ENCODE measurements around the gene MRTFB. TPM values are rescaled to one million over a fixed set of nuclear protein-coding genes. Genes with fewer than 3 reads are reported as not detected.

Gene MRTFB
- total RNA-seq, 1 donor from 2014 or later, result 83.1 TPM

GRCh38 chr16:14051103-14051729 lies 19.9 kb upstream of the MRTFB start:
- no peak overlapping the region for H3K27ac Mint-ChIP-seq
- H3K4me3 Mint-ChIP-seq (ENCODE audit: low read depth), result no peak overlapping the region
- peaks cover 9% of the 10 kb centered on the region for H3K4me1 Mint-ChIP-seq (ENCODE audit: low read depth)
- H3K9me3 Mint-ChIP-seq (ENCODE audit: low read depth), result peaks cover 7% of the 10 kb centered on the region
- no peaks in the 10 kb centered on the region for H3K27me3 Mint-ChIP-seq
- no peak for DNase-seq (ENCODE audit: low spot score, unreplicated experiment)
- H3K36me3 Mint-ChIP-seq (ENCODE audit: insufficient read depth), result peaks cover 1% of the 10 kb centered on the region
- TF ChIP-seq CTCF (IDR thresholded peaks at IDR 0.05; ENCODE audit: unreplicated experiment), result no peak

GRCh38 chr16:14056970-14057369 lies 14.1 kb upstream of the MRTFB start:
- Mint-ChIP-seq H3K36me3 (ENCODE audit: insufficient read depth) (peaks cover 2% of the 10 kb centered on the region), H3K9me3 (ENCODE audit: low read depth) (peaks cover 18% of the 10 kb centered on the region), H3K27me3 (no peaks in the 10 kb centered on the region), H3K27ac (no peak overlapping the region), H3K4me1 (ENCODE audit: low read depth) (peaks cover 4% of the 10 kb centered on the region), H3K4me3 (ENCODE audit: low read depth) (no peak overlapping the region)
- DNase-seq (ENCODE audit: low spot score, unreplicated experiment), result no peak
- TF ChIP-seq CTCF (IDR thresholded peaks at IDR 0.05; ENCODE audit: unreplicated experiment), result no peak

GRCh38 chr16:14057878-14058382 lies 13.2 kb upstream of the MRTFB start:
- no peak overlapping the region for H3K27ac Mint-ChIP-seq
- peaks cover 2% of the 10 kb centered on the region for H3K36me3 Mint-ChIP-seq (ENCODE audit: insufficient read depth)
- no peak for DNase-seq (ENCODE audit: low spot score, unreplicated experiment)
- H3K27me3 Mint-ChIP-seq, result no peaks in the 10 kb centered on the region
- TF ChIP-seq CTCF (IDR thresholded peaks at IDR 0.05; ENCODE audit: unreplicated experiment), result no peak
- H3K4me1 Mint-ChIP-seq (ENCODE audit: low read depth), result peaks cover 4% of the 10 kb centered on the region
- H3K9me3 Mint-ChIP-seq (ENCODE audit: low read depth), result peaks cover 18% of the 10 kb centered on the region
- no peak overlapping the region for H3K4me3 Mint-ChIP-seq (ENCODE audit: low read depth)

- no peak for TF ChIP-seq CTCF (IDR thresholded peaks at IDR 0.05; ENCODE audit: unreplicated experiment)
- Mint-ChIP-seq H3K27ac (peak overlapping the region; percentile 86), H3K36me3 (ENCODE audit: insufficient read depth) (no peaks in the 10 kb centered on the region), H3K27me3 (no peaks in the 10 kb centered on the region), H3K4me3 (ENCODE audit: low read depth) (no peak overlapping the region), H3K4me1 (ENCODE audit: low read depth) (peaks cover 2% of the 10 kb centered on the region), H3K9me3 (ENCODE audit: low read depth) (peaks cover 11% of the 10 kb centered on the region)
- no peak for DNase-seq (ENCODE audit: low spot score, unreplicated experiment)
Measured at GRCh38 chr16:14061732-14062259, 9.3 kb upstream of the MRTFB start.

- H3K9me3 Mint-ChIP-seq (ENCODE audit: low read depth), result peaks cover 8% of the 10 kb centered on the region
- no peak overlapping the region for H3K27ac Mint-ChIP-seq
- peaks cover 2% of the 10 kb centered on the region for H3K4me1 Mint-ChIP-seq (ENCODE audit: low read depth)
- DNase-seq (ENCODE audit: low spot score, unreplicated experiment), result no peak
- H3K4me3 Mint-ChIP-seq (ENCODE audit: low read depth), result no peak overlapping the region
- no peak for TF ChIP-seq CTCF (IDR thresholded peaks at IDR 0.05; ENCODE audit: unreplicated experiment)
- H3K27me3 Mint-ChIP-seq, result no peaks in the 10 kb centered on the region
- no peaks in the 10 kb centered on the region for H3K36me3 Mint-ChIP-seq (ENCODE audit: insufficient read depth)
Measured at GRCh38 chr16:14062261-14062660, 8.9 kb upstream of the MRTFB start.
